Transverse colon (tissue), 4 donors: ENCODE data around the gene ACLY.

ENCODE experiments used
- CTCF ChIP-seq, 5 experiments: fragments of 200-600 bp in 3 of 5; fragments of 450-650 bp in 2 of 5; sonication (generic) in 3 of 5; IDR thresholded peaks; 1 replicate in 2 of 5; 2 replicates in 3 of 5; pipeline ENCODE4 v1.5.1; 2016 to 2017; ENCODE audit warnings: antibody characterized with exemption in 5 of 5, inconsistent platforms in 3 of 5, mild to moderate bottlenecking in 2 of 5, moderate library complexity in 1 of 5
- EP300 ChIP-seq: sonication (generic); formaldehyde crosslinking; IDR thresholded peaks from one replicate; pipeline ENCODE4 v1.6.1; 2017; ENCODE audit warnings: antibody characterized with exemption, low read depth
- POLR2A ChIP-seq: fragments of 450-650 bp; IDR thresholded peaks from one replicate; pipeline ENCODE4 v1.6.1; 2016; ENCODE audit warnings: antibody characterized with exemption, mild to moderate bottlenecking, moderate library complexity
- POLR2AphosphoS5 ChIP-seq, 3 donors: sonication (generic); formaldehyde crosslinking; IDR thresholded peaks; one replicate each; pipeline ENCODE4 v1.6.1; 2016; ENCODE audit warnings: antibody characterized with exemption in 3 of 3

DNA sequence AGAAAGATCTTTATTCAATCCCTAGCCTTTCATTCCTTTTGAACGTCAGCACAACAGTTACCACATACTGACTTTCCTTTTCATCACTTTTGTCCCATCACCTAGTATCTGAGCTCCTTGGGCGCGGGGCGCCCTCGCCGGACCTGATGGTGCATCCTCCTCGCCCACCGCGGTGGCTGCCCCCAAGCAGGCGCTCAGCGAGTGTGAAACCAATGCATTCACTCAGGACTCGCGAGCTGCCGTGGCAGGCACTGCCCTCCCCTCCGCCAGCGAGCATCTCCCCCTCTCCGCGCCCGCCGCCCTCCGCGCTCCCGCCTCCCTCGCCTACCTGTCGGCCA lies 54.3 kb downstream of the ACLY start:
- no peak for TF ChIP-seq CTCF (IDR thresholded peaks at IDR 0.05)
- TF ChIP-seq EP300: no peak
- no peak for TF ChIP-seq POLR2AphosphoS5 (IDR thresholded peaks at IDR 0.05)
- no peak for TF ChIP-seq POLR2A
